Body of pancreas (tissue), 4 donors: Measurements from ENCODE around the gene AGPS. TPM values are rescaled to one million over a fixed set of nuclear protein-coding genes. Genes with fewer than 3 reads are reported as not detected.

Experiments
- ATAC-seq: fragments of 150-250 bp; one replicate; pipeline ENCODE4 v1.9.1; 2016
- DNase-seq, 4 donors: peaks; one replicate each; pipeline ENCODE4 v3.0.0-alpha.2; 2019
- H3K27ac ChIP-seq, 4 donors: fragments of 200-600 bp; sonication (generic); 1 replicate in 3 of 4; 2 replicates in 1 of 4; pipeline versions ENCODE4 v1.5.1 to v1.6.1; 2016 to 2019; ENCODE audit warnings: mild to moderate bottlenecking in 1 of 4, mixed read lengths in 1 of 4, moderate library complexity in 1 of 4
- H3K27me3 ChIP-seq, 2 donors: fragments of 200-600 bp; sonication (generic); one replicate each; pipeline ENCODE4 v1.6.0; 2016; ENCODE audit warnings: mild to moderate bottlenecking in 1 of 2
- H3K36me3 ChIP-seq, 2 donors: fragments of 200-600 bp; sonication (generic); replicated peaks in 1 of 2; 2 replicates each; pipeline ENCODE4 v1.5.1; 2016; ENCODE audit warnings: low read depth in 2 of 2; ENCODE audit not compliant: insufficient read depth in 1 of 2
- H3K4me1 ChIP-seq: fragments of 200-600 bp; sonication (generic); one replicate; pipeline ENCODE4 v1.6.0; 2016
- H3K4me3 ChIP-seq, 2 donors: fragments of 200-600 bp; sonication (generic); 1 replicate in 1 of 2; 2 replicates in 1 of 2; pipeline ENCODE4 v1.5.1; 2016 to 2019
- H3K9me3 ChIP-seq, 3 donors: fragments of 200-600 bp; sonication (generic); 1 replicate in 2 of 3; 2 replicates in 1 of 3; pipeline ENCODE4 v1.5.1; 2016
- POLR2A ChIP-seq, 3 donors: fragments of 450-650 bp; IDR thresholded peaks; one replicate each; pipeline ENCODE4 v1.6.1; 2016; ENCODE audit warnings: antibody characterized with exemption in 3 of 3, mild to moderate bottlenecking in 2 of 3
- WGBS, 2 donors: methylation state at CpG; one replicate each; pipeline ENCODE4 v1.1.5; 2017; 5-methylcytosine and 5-hydroxymethylcytosine counted together
- intact Hi-C: fragments of 100-400 bp; cut with DNase I; formaldehyde crosslinking; loops from one replicate; pipeline ENCODE4 v1.15.1; 2023
- small RNA-seq: library from RNA; depleted of rRNA; stranded (forward); fragments of <200 nt; gene quantifications from one replicate; pipeline ENCODE3, GENCODE V24; 2016
- total RNA-seq, 2 donors: library from RNA; depleted of rRNA; stranded (reverse); fragments of >200 nt; gene quantifications; one replicate each; pipeline ENCODE4 v1.1.0, GENCODE V29; 2016
- TF ChIP-seq, protein P1 (sequence below), 7 experiments: fragments of 450-650 bp in 4 of 7; fragments of 200-600 bp in 3 of 7; sonication (generic) in 3 of 7; IDR thresholded peaks; one replicate each; pipeline ENCODE4 v1.5.1; 2016 to 2019; ENCODE audit warnings: antibody characterized with exemption in 7 of 7

AGPS gene
- total RNA-seq, 2 donors from 2014 or later = 18.4 to 57.7 TPM

DNA sequence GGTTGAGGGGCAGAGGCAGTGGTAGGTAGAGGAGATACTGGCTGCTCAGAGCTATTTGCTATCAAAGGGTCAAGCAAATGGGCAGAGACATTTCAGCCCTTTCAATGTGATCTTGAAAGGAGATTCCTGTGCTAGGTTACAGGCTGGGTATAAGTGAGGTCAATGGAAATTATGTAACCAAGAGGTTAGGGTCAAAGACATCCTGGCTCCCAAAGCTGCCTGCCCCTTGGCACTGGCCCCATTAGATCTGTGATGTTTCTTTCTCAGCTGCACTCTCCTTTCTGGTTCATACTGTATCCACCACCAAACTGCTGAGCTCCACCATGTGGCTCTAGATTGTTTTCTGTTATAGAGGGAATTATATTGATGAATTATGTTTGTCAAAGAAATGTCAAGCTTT lies 200.4 kb downstream of the AGPS start:
- Histone ChIP-seq H3K27ac (no peak overlapping the region), H3K36me3 (no peaks in the 10 kb centered on the region), H3K4me1 (no peaks in the 10 kb centered on the region), H3K9me3 (no peaks in the 10 kb centered on the region), H3K27me3 (no peaks in the 10 kb centered on the region), H3K4me3 (no peak overlapping the region)
- ATAC-seq = no peak
- TF ChIP-seq, protein P1, sequence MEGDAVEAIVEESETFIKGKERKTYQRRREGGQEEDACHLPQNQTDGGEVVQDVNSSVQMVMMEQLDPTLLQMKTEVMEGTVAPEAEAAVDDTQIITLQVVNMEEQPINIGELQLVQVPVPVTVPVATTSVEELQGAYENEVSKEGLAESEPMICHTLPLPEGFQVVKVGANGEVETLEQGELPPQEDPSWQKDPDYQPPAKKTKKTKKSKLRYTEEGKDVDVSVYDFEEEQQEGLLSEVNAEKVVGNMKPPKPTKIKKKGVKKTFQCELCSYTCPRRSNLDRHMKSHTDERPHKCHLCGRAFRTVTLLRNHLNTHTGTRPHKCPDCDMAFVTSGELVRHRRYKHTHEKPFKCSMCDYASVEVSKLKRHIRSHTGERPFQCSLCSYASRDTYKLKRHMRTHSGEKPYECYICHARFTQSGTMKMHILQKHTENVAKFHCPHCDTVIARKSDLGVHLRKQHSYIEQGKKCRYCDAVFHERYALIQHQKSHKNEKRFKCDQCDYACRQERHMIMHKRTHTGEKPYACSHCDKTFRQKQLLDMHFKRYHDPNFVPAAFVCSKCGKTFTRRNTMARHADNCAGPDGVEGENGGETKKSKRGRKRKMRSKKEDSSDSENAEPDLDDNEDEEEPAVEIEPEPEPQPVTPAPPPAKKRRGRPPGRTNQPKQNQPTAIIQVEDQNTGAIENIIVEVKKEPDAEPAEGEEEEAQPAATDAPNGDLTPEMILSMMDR (IDR thresholded peaks at IDR 0.05) = no peak
- TF ChIP-seq POLR2A (IDR thresholded peaks at IDR 0.05) = no peak
- DNase-seq = no peak
- intact Hi-C loops = no loop called here

DNA sequence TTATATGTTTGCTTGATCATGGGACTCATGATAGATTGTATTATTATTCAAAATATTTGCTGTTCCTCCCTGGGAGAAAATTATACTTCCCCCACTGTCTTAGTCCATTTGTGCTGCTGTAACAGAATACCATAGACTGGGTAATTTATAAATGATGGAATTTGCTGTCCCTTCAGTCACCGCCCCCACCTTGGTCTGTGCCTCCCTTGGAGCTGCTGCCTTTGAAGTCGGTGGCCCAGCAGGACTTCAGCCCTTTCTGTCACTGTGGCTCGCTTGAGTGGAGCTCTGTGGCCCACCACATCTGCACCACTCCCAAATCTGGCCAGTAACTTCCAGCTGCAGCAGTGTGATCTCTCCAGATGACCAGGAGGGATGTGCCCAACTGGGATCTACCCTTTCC lies 200.8 kb downstream of the AGPS start:
- Histone ChIP-seq H3K27ac (no peak overlapping the region), H3K36me3 (no peaks in the 10 kb centered on the region), H3K4me3 (no peak overlapping the region), H3K4me1 (peaks cover 2% of the 10 kb centered on the region), H3K27me3 (no peaks in the 10 kb centered on the region), H3K9me3 (no peaks in the 10 kb centered on the region)
- no peak for TF ChIP-seq POLR2A (IDR thresholded peaks at IDR 0.05)
- TF ChIP-seq, protein P1 (IDR thresholded peaks at IDR 0.05) = no peak
- ATAC-seq (no peak), DNase-seq (no peak)
- WGBS, 2 donors = 68 to 83% methylated on average over 3 of the region's 3 CpGs
- intact Hi-C loops = no loop called here

Small RNA genes within 50 kb of the gene (small RNA-seq; reads per million reads assigned to genes)
- not detected for gene RF01210

Other genes starting within 250 kb of the AGPS start
- 10 to 100 TPM; 44.1 to 58.0 TPM for gene HNRNPA3, start 180.0 kb upstream of the AGPS start, total RNA-seq
- gene NFE2L2, start 128.0 kb upstream of the AGPS start, total RNA-seq = 10 to 100 TPM; 45.1 to 55.4 TPM